T-helper 1 cell (primary cell): ENCODE measurements around the gene PGF.
"Not testable (repeated sequence)": the region's sequence is repeated elsewhere in the genome, so short reads cannot be mapped to it uniquely, and the experiment has no call there.

Source experiments
- DNase-seq, 5 donors: peaks; one replicate each; pipeline ENCODE4 v3.0.0-alpha.2; 2012 to 2020
- total RNA-seq, 4 donors: gene quantifications; one replicate each; lab custom pipeline; 2026; lab: John Stamatoyannopoulos, UW

PGF gene
- total RNA-seq = 0.36 to 0.77 (median 0.50) reads per million in 4 donors

- peak in 3 of 5 donors; percentile 12 to 32 (median 22) for DNase-seq
These were observed at the start of gene PGF for GRCh38 chr14:74955229-74956026. PGF (minus strand) TSS chr14:74955597; CDS start chr14:74955242, 355 bp downstream.

- DNase-seq = peak in 1 of 5 donors; percentile 5
These were observed 48.0 kb upstream of the PGF start for GRCh38 chr14:75003250-75004027.

GRCh38 chr14:75002392-75003249 lies 47.2 kb upstream of the PGF start, which contains the start of gene EIF2B2:
EIF2B2 (plus strand) TSS chr14:75002921; CDS start chr14:75002991, 70 bp downstream.
- DNase-seq = peak; percentile 95 to 99 (median 97)

GRCh38 chr14:75001899-75002298 lies 46.5 kb upstream of the PGF start:
- DNase-seq = no peak

DNA sequence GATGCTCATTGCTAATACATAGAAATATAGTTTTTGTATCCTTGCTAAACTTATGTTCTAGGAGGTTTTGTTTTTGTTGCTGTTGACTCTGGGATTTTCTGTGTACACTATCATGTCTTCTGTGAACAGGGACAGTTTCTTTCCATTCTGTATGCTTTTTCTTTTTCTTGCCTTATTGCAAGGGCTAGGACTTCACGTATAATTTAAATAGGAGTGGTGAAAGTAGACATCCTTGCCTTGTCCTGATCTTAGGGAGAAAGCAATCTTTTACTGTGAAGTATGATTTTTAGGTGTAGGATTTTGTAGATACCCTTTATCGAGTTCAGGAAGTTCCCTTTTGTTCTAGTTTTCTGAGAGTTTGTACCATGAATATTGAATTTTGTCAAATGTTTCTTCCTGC lies 45.9 kb upstream of the PGF start:
- no peak for DNase-seq

- not testable (repeated sequence) for DNase-seq
These were observed 40.4 kb upstream of the PGF start for GRCh38 chr14:74995781-74996180.

DNA sequence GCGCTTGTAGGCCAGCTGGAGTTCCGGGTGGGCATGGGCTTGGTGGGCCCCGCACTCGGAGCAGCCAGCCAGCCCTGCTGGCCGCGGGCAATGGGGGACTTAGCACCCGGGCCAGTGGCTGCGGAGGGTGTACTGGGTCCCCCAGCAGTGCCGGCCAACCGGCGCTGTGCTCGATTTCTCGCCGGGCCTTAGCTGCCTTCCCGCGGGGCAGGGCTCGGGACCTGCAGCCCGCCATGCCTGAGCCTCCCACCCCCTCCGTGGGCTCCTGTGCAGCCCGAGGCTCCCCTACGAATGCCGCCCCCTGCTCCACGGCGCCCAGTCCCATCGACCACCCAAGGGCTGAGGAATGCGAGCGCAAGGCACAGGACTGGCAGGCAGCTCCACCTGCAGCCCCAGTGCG lies 38.8 kb upstream of the PGF start:
- DNase-seq = not testable (repeated sequence)

- no peak for DNase-seq
These were observed 33.6 kb upstream of the PGF start for GRCh38 chr14:74988993-74989392.

GRCh38 chr14:74988131-74988530 lies 32.7 kb upstream of the PGF start:
- DNase-seq = no peak

- no peak for DNase-seq
These were observed 30.4 kb upstream of the PGF start for GRCh38 chr14:74985806-74986205.

DNA sequence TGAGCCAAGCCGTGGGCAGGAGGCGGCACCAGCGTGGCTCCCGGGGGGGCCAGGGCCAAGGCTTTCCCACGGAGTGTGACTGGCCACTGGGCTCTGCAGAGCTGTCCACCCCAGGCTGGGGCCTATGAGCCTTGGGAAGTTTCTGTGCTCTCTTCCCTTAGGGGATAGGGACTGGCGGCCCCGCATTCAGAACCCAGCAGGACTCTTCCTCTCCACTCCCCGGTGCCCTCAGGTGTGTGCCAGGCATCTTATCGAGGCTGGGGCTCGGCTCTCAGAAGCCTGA lies 29.6 kb upstream of the PGF start:
- no peak for DNase-seq

DNA sequence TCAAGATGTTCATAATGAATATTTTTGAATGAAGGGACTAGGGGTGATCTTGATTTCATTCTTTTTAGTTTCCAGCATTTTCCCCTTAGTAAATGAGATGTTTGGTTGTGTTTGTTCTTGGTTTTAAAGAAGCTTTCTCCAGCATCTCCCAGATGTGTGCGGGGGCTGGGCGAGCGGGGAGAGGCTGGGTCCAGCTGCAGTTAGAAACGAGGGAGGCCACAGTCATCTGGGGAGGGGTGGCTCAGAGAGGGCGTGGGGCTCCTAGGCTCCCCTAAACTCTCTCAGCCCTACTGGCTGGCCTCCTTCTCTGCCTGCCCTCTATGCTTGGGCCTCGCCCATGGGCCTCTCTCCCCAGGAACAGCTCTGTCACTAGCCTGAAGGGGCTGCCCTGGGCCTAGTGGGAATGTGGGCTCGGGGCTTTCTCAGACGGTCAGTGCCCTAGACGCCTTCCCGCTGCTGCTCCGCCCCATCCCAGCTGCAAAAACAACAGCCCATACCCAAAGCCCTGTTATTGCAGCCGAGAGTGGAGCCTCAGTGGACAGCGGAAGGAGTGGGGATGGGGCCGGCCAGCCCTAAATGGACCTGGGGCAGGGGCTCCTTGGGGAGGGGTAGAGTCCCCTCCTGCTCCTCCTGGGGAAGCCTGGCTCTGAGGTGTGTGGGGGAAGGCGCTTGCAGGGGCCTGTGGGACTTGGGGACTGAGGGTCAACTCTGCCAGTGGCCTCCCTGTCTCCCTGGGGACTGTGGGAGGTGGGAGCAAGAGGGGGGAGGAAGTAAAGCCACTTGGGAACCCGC lies 29.0 kb upstream of the PGF start:
- no peak for DNase-seq

GRCh38 chr14:74983343-74983742 lies 27.9 kb upstream of the PGF start:
- DNase-seq = no peak

DNA sequence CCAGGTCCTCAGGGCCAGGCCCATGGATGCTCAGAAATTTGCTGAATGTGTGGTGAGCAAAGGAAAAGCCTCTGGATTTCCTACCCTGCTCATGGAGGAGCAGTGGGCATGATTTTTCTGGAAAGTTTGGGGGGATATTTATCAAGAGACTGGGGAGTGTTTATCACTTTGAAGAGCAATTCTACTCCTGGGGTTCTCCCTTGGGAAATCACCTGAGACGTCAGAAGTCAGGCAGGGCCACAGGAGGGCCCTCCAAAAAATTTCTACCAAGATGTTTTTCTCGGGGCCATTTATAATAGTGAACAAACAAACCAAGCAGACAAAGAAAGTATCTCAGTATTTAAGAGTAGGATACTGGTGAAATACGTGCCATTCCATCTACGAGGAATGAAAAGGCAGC lies 27.3 kb upstream of the PGF start:
- no peak for DNase-seq

DNA sequence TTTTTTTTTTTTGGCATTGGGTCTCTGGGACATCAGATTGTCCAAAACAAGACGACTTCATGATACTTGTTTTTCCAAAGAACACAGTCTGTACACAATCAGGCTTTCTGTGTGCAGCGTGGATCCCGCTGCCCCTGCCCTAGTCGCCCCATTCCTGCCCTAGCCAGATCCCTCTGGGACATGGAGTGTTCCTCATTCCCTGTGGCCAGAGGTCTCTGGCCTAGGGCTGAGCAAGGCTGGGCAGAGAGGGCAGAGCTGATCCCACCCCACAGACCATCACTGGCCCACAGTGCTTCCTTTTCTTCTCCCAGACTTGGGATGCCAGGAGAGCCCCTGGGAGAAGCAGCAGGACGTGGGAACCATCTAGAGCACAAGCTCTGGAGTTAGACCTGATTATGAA lies 26.4 kb upstream of the PGF start:
- DNase-seq = no peak

DNA sequence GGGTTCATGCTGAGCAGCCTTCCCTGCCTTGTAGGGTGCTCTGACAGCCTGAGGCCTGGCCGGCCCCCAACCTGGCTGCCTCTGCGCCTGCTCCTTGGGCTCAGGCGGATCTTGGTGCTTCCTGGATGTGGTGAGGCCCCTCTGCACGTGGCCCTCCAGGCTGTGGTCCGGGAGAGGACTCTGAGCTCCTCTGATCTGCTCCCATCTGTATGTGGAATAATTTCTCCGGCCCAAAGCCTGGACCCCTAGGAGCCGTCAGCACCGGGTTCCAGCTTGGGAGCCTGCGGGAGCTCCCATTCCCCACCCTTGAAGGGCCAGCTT lies 26.0 kb upstream of the PGF start:
- no peak for DNase-seq

GRCh38 chr14:74980731-74981461 lies 25.5 kb upstream of the PGF start:
- no peak for DNase-seq

GRCh38 chr14:74980398-74980730 lies 25.0 kb upstream of the PGF start:
- no peak for DNase-seq

GRCh38 chr14:74979442-74980397 lies 24.3 kb upstream of the PGF start:
- DNase-seq = no peak

DNA sequence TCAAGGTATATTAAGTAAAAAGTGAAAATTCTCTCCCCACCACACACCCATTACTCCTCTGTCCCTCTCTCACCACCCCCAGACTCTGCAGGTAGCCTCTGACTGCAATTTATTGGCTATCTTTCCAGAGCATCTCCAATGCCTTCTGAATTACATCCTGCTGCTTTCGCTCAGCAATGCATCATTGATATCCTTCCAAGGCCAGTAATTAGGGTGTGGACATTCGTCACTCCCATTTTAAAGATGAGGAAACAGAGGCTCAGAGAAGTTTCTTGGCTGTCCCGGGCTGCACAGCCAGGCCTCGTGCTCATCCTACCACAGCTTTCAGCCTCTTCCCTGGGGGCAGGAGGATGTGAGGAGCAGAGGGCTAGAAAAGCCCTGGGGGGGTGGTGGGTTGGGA lies 23.6 kb upstream of the PGF start:
- no peak for DNase-seq
